K562 (cell line): ENCODE data around the gene LILRB3. TPM values are rescaled to one million over a fixed set of nuclear protein-coding genes. Genes with fewer than 3 reads are reported as not detected.

Experiments
- ATF2 ChIP-seq: sonication (generic); formaldehyde crosslinking; IDR thresholded peaks from 2 replicates; pipeline ENCODE4 v1.8.1; 2022; ENCODE audit warnings: missing genetic modification reagents
- BRD4 ChIP-seq: fragments of 200-600 bp; sonication (generic); IDR thresholded peaks from 2 replicates; pipeline ENCODE4 v1.6.1; 2017; ENCODE audit warnings: inconsistent platforms
- CTBP1 ChIP-seq: fragments of 450-650 bp; IDR thresholded peaks from 2 replicates; pipeline ENCODE4 v1.6.1; 2016; ENCODE audit warnings: borderline replicate concordance
- DACH1 ChIP-seq: fragments of 450-650 bp; IDR thresholded peaks from 2 replicates; pipeline ENCODE4 v1.6.1; 2018; ENCODE audit not compliant: partially characterized antibody
- EGR1 ChIP-seq: fragments of 450-650 bp; conservative IDR thresholded peaks from 2 replicates; pipeline ENCODE4 v1.6.1; 2017; ENCODE audit warnings: mild to moderate bottlenecking
- FOXK1 ChIP-seq: sonication (generic); formaldehyde crosslinking; IDR thresholded peaks from 2 replicates; pipeline ENCODE4 v1.8.0; 2022; ENCODE audit warnings: missing genetic modification reagents, mild to moderate bottlenecking, borderline replicate concordance
- HNRNPL ChIP-seq: fragments of 200-400 bp; formaldehyde crosslinking; IDR thresholded peaks from 2 replicates; pipeline ENCODE4 v1.6.1; 2017; ENCODE audit warnings: low read depth, mild to moderate bottlenecking, low read length
- KLF6 ChIP-seq: fragments of 250-450 bp; sonication (Bioruptor Pico); IDR thresholded peaks from 2 replicates; pipeline ENCODE4 v1.4.0; 2020; ENCODE audit warnings: mild to moderate bottlenecking, moderate library complexity, borderline replicate concordance
- MCM3 ChIP-seq: fragments of 450-650 bp; IDR thresholded peaks from 2 replicates; pipeline ENCODE4 v1.6.1; 2016
- POLR2B ChIP-seq: fragments of 450-650 bp; IDR thresholded peaks from 2 replicates; pipeline ENCODE4 v1.6.1; 2018; ENCODE audit warnings: low read depth; ENCODE audit not compliant: partially characterized antibody
- RNF2 ChIP-seq: sonication (generic); IDR thresholded peaks from 2 replicates; pipeline ENCODE4 v1.6.1; 2016
- ZBTB11 ChIP-seq, 3 experiments: fragments of 200-800 bp in 1 of 3; fragments of 250-450 bp in 1 of 3; fragments of 450-650 bp in 1 of 3; sonication (Bioruptor Pico) in 1 of 3; sonication (Bioruptor generic) in 1 of 3; formaldehyde crosslinking in 1 of 3; IDR thresholded peaks; 2 replicates each; pipeline versions ENCODE4 v1.6.1 to v1.8.0; 2016 to 2022; ENCODE audit warnings: mild to moderate bottlenecking in 2 of 3, missing genetic modification characterization in 2 of 3, missing compliant biosample characterization in 1 of 3, moderate library complexity in 1 of 3
- ZKSCAN1 ChIP-seq: fragments of 150-350 bp; IDR thresholded peaks from 2 replicates; pipeline ENCODE4 v1.6.1; 2016; ENCODE audit warnings: low read depth, low read length
- ZNF175 ChIP-seq: fragments of 200-800 bp; sonication (Bioruptor generic); IDR thresholded peaks from 2 replicates; pipeline ENCODE4 v1.6.1; 2016; ENCODE audit warnings: low read depth, mild to moderate bottlenecking, missing genetic modification characterization, missing compliant biosample characterization
- ZNF263 ChIP-seq: sonication (generic); formaldehyde crosslinking; IDR thresholded peaks from 2 replicates; pipeline ENCODE4 v1.8.0; 2022; ENCODE audit warnings: mild to moderate bottlenecking, missing genetic modification reagents, borderline replicate concordance
- ZNF445 ChIP-seq: fragments of 250-450 bp; sonication (Bioruptor Pico); IDR thresholded peaks from 2 replicates; pipeline ENCODE4 v1.4.0; 2020; ENCODE audit warnings: low read depth, mild to moderate bottlenecking, moderate library complexity
- ZNF592 ChIP-seq: fragments of 450-650 bp; IDR thresholded peaks from 2 replicates; pipeline ENCODE4 v1.6.1; 2017; ENCODE audit warnings: antibody characterized with exemption, mild to moderate bottlenecking
- ZNF76 ChIP-seq: fragments of 250-450 bp; sonication (Bioruptor Pico); IDR thresholded peaks from 2 replicates; pipeline ENCODE4 v1.4.0; 2020; ENCODE audit warnings: mild to moderate bottlenecking, moderate library complexity, borderline replicate concordance
- polyA plus RNA-seq, 8 experiments: library from polyadenylated mRNA; depleted of rRNA in 4 of 8; stranded (reverse) in 5 of 8; unstranded in 3 of 8; fragments of >200 nt; fragmentation: Nextera tagmentation in 2 of 8; fragmentation: Illumina TruSeq in 1 of 8; extraction: Ambion mirVana in 2 of 8; extraction: Trizol in 1 of 8; gene quantifications; 2 replicates each; pipeline versions ENCODE4 v1.2.1 to v1.2.3, GENCODE V29; 2011 to 2014; ENCODE audit warnings: inconsistent platforms in 1 of 8, missing spikeins in 1 of 8
- total RNA-seq, 7 experiments: library from RNA; depleted of rRNA in 6 of 7; stranded (reverse); fragments of >200 nt in 6 of 7; fragmentation: Illumina TruSeq in 2 of 7; extraction: Trizol in 2 of 7; gene quantifications; 2 replicates each; pipeline versions ENCODE4 v1.2.1 to v1.2.3, GENCODE V29; 2011 to 2021; ENCODE audit warnings: low replicate concordance in 1 of 7

LILRB3 gene
- total and polyA plus RNA-seq, 9 of the 15 experiments (the other 6 are each of a cell fraction or from before 2014, with no cell fraction given) = 0.01 to 0.09 TPM; not detected in 7

GRCh38 chr19:54189145-54189734 is 33.6 kb downstream of the LILRB3 start, which contains the start of gene MBOAT7 (continued):
- TF ChIP-seq ZNF76 (CRISPR knock-in tag) (no peak), KLF6 (CRISPR knock-in tag) (no peak), ZNF445 (CRISPR knock-in tag) (no peak), CTBP1 (peak; percentile 95), FOXK1 (CRISPR knock-in tag) (no peak), ZNF592 (no peak), DACH1 (no peak), ZBTB11 (CRISPR knock-in tag; IDR thresholded peaks at IDR 0.05) (no peak), ATF2 (CRISPR knock-in tag) (no peak), HNRNPL (peak; percentile 39; the same call in 1 of the 2 replicates), POLR2B (peak; percentile 33), BRD4 (no peak), MCM3 (no peak), RNF2 (0 out of 2 replicates have a peak, but pooled peaks have one; percentile 28), ZKSCAN1 (no peak; the same call in 1 of the 2 replicates), ZNF175 (CRISPR knock-in tag) (no peak), EGR1 (peak; percentile 84), ZNF263 (no peak)
